22Rv1 (cell line): ENCODE results near the gene RGPD4.

Experiments used
- ZFX ChIP-seq: fragments of 450-650 bp; IDR thresholded peaks from 2 replicates; pipeline ENCODE4 v1.6.1; 2017; ENCODE audit warnings: antibody characterized with exemption, borderline replicate concordance
- TF ChIP-seq, protein P1 (sequence below): fragments of 450-650 bp; IDR thresholded peaks from 2 replicates; pipeline ENCODE4 v1.5.1; 2017; ENCODE audit warnings: mild to moderate bottlenecking

DNA sequence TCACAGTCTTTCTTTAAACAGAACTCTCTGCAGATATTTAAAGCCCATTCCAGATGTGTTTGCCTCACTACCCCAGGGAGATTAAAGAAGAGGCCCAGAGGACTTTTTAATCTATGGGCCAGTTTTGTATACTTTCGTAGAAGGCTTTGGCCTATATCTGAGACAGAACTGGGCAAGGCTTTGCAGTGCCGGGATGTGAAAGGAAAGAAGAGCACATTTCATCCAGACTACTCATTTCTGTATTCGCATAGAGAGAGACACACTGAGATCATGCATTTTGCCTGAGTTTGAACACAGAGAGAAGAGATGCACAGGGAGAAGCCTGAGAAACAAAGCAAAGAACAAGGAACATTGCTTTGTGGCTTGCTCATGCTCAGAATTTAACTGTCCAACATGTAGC lies 104.7 kb downstream of the RGPD4 start:
- TF ChIP-seq, protein P1, sequence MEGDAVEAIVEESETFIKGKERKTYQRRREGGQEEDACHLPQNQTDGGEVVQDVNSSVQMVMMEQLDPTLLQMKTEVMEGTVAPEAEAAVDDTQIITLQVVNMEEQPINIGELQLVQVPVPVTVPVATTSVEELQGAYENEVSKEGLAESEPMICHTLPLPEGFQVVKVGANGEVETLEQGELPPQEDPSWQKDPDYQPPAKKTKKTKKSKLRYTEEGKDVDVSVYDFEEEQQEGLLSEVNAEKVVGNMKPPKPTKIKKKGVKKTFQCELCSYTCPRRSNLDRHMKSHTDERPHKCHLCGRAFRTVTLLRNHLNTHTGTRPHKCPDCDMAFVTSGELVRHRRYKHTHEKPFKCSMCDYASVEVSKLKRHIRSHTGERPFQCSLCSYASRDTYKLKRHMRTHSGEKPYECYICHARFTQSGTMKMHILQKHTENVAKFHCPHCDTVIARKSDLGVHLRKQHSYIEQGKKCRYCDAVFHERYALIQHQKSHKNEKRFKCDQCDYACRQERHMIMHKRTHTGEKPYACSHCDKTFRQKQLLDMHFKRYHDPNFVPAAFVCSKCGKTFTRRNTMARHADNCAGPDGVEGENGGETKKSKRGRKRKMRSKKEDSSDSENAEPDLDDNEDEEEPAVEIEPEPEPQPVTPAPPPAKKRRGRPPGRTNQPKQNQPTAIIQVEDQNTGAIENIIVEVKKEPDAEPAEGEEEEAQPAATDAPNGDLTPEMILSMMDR: no peak
- TF ChIP-seq ZFX: no peak
